Mesodermal cell (in vitro differentiated cells): ENCODE measurements around the gene LMBRD1.
"Not testable (repeated sequence)": the region's sequence is repeated elsewhere in the genome, so short reads cannot be mapped to it uniquely, and the experiment has no call there.

Source experiments
- H3K27ac ChIP-seq: 2 replicates; pipeline ENCODE4 v1.7.0; 2013; ENCODE audit warnings: mild to moderate bottlenecking, low read depth, low read length, moderate library complexity; ENCODE audit not compliant: severe bottlenecking
- H3K36me3 ChIP-seq: 2 replicates; pipeline ENCODE4 v1.7.1; 2013; ENCODE audit warnings: mild to moderate bottlenecking, low read length, moderate library complexity; ENCODE audit not compliant: control insufficient read depth, insufficient read depth
- H3K4me1 ChIP-seq: one replicate; pipeline ENCODE4 v1.7.1; 2013; ENCODE audit warnings: mild to moderate bottlenecking, low read length; ENCODE audit not compliant: insufficient read depth, control insufficient read depth, poor library complexity, severe bottlenecking
- H3K4me3 ChIP-seq: 2 replicates; pipeline ENCODE4 v1.7.0; 2013; ENCODE audit warnings: low read length, control low read depth, mild to moderate bottlenecking; ENCODE audit not compliant: insufficient read depth, poor library complexity, severe bottlenecking; ENCODE audit errors: extremely low read depth
- H3K9me3 ChIP-seq: 2 replicates; pipeline ENCODE4 v1.7.1; 2013; ENCODE audit warnings: mild to moderate bottlenecking, low read length, moderate library complexity; ENCODE audit not compliant: control insufficient read depth
- WGBS, 2 experiments: methylation state at CpG; one replicate each; pipeline ENCODE4 v1.1.5; 2013; ENCODE audit warnings: missing lambda C conversion rate in 2 of 2; ENCODE audit not compliant: insufficient coverage in 2 of 2; 5-methylcytosine and 5-hydroxymethylcytosine counted together

LMBRD1 gene

GRCh38 chr6:69693762-69694161, 103.0 kb downstream of the LMBRD1 start:
- H3K9me3 ChIP-seq: no peaks in the 10 kb centered on the region
- no peaks in the 10 kb centered on the region for H3K36me3 ChIP-seq
- no peak overlapping the region for H3K27ac ChIP-seq
- no peak overlapping the region for H3K4me3 ChIP-seq
- no peaks in the 10 kb centered on the region for H3K4me1 ChIP-seq

GRCh38 chr6:69690986-69691385, 105.8 kb downstream of the LMBRD1 start:
- H3K4me1 ChIP-seq: no peaks in the 10 kb centered on the region
- H3K36me3 ChIP-seq: no peaks in the 10 kb centered on the region
- H3K9me3 ChIP-seq: no peaks in the 10 kb centered on the region
- H3K4me3 ChIP-seq: no peak overlapping the region
- H3K27ac ChIP-seq: no peak overlapping the region
- no CpG with 5 or more reads among the region's 1 CpG for WGBS, 2 experiments

GRCh38 chr6:69680302-69680701, 116.5 kb downstream of the LMBRD1 start:
- Histone ChIP-seq H3K27ac (no peak overlapping the region), H3K9me3 (no peaks in the 10 kb centered on the region), H3K36me3 (no peaks in the 10 kb centered on the region), H3K4me1 (no peaks in the 10 kb centered on the region), H3K4me3 (no peak overlapping the region)
- no CpG with 5 or more reads among the region's 1 CpG for WGBS, 2 experiments

GRCh38 chr6:69673298-69673697, 123.5 kb downstream of the LMBRD1 start:
- no peaks in the 10 kb centered on the region for H3K36me3 ChIP-seq
- H3K9me3 ChIP-seq: no peaks in the 10 kb centered on the region
- H3K27ac ChIP-seq: no peak overlapping the region
- no peaks in the 10 kb centered on the region for H3K4me1 ChIP-seq
- H3K4me3 ChIP-seq: no peak overlapping the region
- WGBS, 2 experiments: 94 to 96% methylated on average over 2 of the region's 2 CpGs

GRCh38 chr6:69668916-69669315, 127.9 kb downstream of the LMBRD1 start:
- 78% methylated on average over 1 of the region's 4 CpGs; no CpG with 5 or more reads in 1 of the 2 experiments for WGBS, 2 experiments
- H3K4me1 ChIP-seq: no peaks in the 10 kb centered on the region
- H3K27ac ChIP-seq: no peak overlapping the region

GRCh38 chr6:69666779-69667178, 130.0 kb downstream of the LMBRD1 start:
- H3K27ac ChIP-seq, H3K4me3 ChIP-seq, H3K9me3 ChIP-seq, H3K36me3 ChIP-seq, H3K4me1 ChIP-seq: not testable (repeated sequence)
- 89 to 97% methylated on average over 5 to 7 of the region's 9 CpGs for WGBS, 2 experiments

More at GRCh38 chr6:69668916-69669315, 127.9 kb downstream of the LMBRD1 start:
- H3K9me3 ChIP-seq: no peaks in the 10 kb centered on the region
- no peak overlapping the region for H3K4me3 ChIP-seq
- no peaks in the 10 kb centered on the region for H3K36me3 ChIP-seq

GRCh38 chr6:69665437-69665836, 131.4 kb downstream of the LMBRD1 start:
- Histone ChIP-seq H3K4me1 (no peaks in the 10 kb centered on the region), H3K27ac (no peak overlapping the region), H3K9me3 (no peaks in the 10 kb centered on the region), H3K36me3 (no peaks in the 10 kb centered on the region), H3K4me3 (no peak overlapping the region)
- WGBS, 2 experiments: no CpG with 5 or more reads among the region's 3 CpGs

GRCh38 chr6:69664551-69664950, 132.3 kb downstream of the LMBRD1 start:
- WGBS, 2 experiments: 86 to 88% methylated on average over 1 of the region's 1 CpG
- no peak overlapping the region for H3K4me3 ChIP-seq
- no peak overlapping the region for H3K27ac ChIP-seq
- no peaks in the 10 kb centered on the region for H3K4me1 ChIP-seq
- H3K9me3 ChIP-seq: no peaks in the 10 kb centered on the region
- no peaks in the 10 kb centered on the region for H3K36me3 ChIP-seq

GRCh38 chr6:69663215-69663614, 133.6 kb downstream of the LMBRD1 start:
- 100% methylated on average over 1 of the region's 2 CpGs; no CpG with 5 or more reads in 1 of the 2 experiments for WGBS, 2 experiments
- Histone ChIP-seq H3K4me1 (no peaks in the 10 kb centered on the region), H3K27ac (no peak overlapping the region), H3K36me3 (no peaks in the 10 kb centered on the region), H3K9me3 (no peaks in the 10 kb centered on the region), H3K4me3 (no peak overlapping the region)

- H3K9me3 ChIP-seq: no peaks in the 10 kb centered on the region
- no peak overlapping the region for H3K27ac ChIP-seq
- H3K4me3 ChIP-seq: no peak overlapping the region
- no peaks in the 10 kb centered on the region for H3K4me1 ChIP-seq
- H3K36me3 ChIP-seq: no peaks in the 10 kb centered on the region
Observed at GRCh38 chr6:69650703-69651102, 146.1 kb downstream of the LMBRD1 start.

GRCh38 chr6:69647726-69648125, 149.1 kb downstream of the LMBRD1 start:
- H3K27ac ChIP-seq: no peak overlapping the region
- no peak overlapping the region for H3K4me3 ChIP-seq
- 84 to 100% methylated on average over 1 to 2 of the region's 2 CpGs for WGBS, 2 experiments
- no peaks in the 10 kb centered on the region for H3K9me3 ChIP-seq
- H3K4me1 ChIP-seq: no peaks in the 10 kb centered on the region
- no peaks in the 10 kb centered on the region for H3K36me3 ChIP-seq

GRCh38 chr6:69643688-69644087, 153.1 kb downstream of the LMBRD1 start:
- H3K4me3 ChIP-seq: no peak overlapping the region
- H3K9me3 ChIP-seq: no peaks in the 10 kb centered on the region
- 80 to 86% methylated on average over 1 of the region's 2 CpGs for WGBS, 2 experiments
- H3K36me3 ChIP-seq: no peaks in the 10 kb centered on the region
- H3K27ac ChIP-seq: no peak overlapping the region
- no peaks in the 10 kb centered on the region for H3K4me1 ChIP-seq
